GM12878 (cell line): ENCODE results near the gene ACOX1. TPM values are rescaled to one million over a fixed set of nuclear protein-coding genes. Genes with fewer than 3 reads are reported as not detected.
"Not testable (repeated sequence)": the region's sequence is repeated elsewhere in the genome, so short reads cannot be mapped to it uniquely, and the experiment has no call there.

ENCODE experiments used
- ATAC-seq: fragments of 200-7000 bp; cut with Tn5 transposase; 3 replicates; pipeline ENCODE4 v1.9.1; 2020; ENCODE audit warnings: mild to moderate bottlenecking, moderate library complexity
- BruUV-seq: library from RNA; stranded (reverse); fragments of 400-500 nt; replicated peaks from 2 replicates; lab custom pipeline; 2021; lab: Mats Ljungman, UMichigan
- CTCF ChIA-PET: fragments of 300-600 bp; sonication (Branson Sonifier 250); formaldehyde crosslinking; extraction: SDS; loops from one replicate; lab custom pipeline; 2021; ENCODE audit warnings: inconsistent platforms; lab: Yijun Ruan, JAX
- POLR2A ChIA-PET: fragments of 350-600 bp; formaldehyde crosslinking; extraction: SDS; loops from one replicate; lab custom pipeline; 2021; ENCODE audit warnings: inconsistent platforms; lab: Charles Lee
- RAD21 ChIA-PET: fragments of 300-600 bp; sonication (Branson Sonifier 250); formaldehyde crosslinking; loops from one replicate; lab custom pipeline; 2023; ENCODE audit warnings: antibody characterized with exemption; ENCODE audit not compliant: unreplicated experiment; lab: Charles Lee
- SMC1A ChIA-PET: fragments of 300-600 bp; sonication (Branson Sonifier 250); formaldehyde crosslinking; loops from one replicate; lab custom pipeline; 2023; ENCODE audit not compliant: unreplicated experiment, uncharacterized antibody; lab: Charles Lee
- DNase-seq: peaks from one replicate; pipeline ENCODE4 v3.0.0-alpha.2; 2011; ENCODE audit warnings: low read depth, low spot score
- FAIRE-seq: peaks from 3 replicates; lab custom pipeline; 2011; peaks lifted over from hg19 to GRCh38; lab: Jason Lieb, UNC
- H2AFZ ChIP-seq: 2 replicates; pipeline ENCODE4 v1.6.0; 2011; ENCODE audit warnings: low read depth, low read length, control low read depth; ENCODE audit not compliant: control insufficient read depth
- H3K27ac ChIP-seq: 2 replicates; pipeline ENCODE4 v1.5.1; 2011; ENCODE audit warnings: control low read depth; ENCODE audit not compliant: control insufficient read depth, insufficient read depth
- H3K27me3 ChIP-seq, 2 experiments: replicated peaks in 1 of 2; 2 replicates each; pipeline versions ENCODE4 v1.6.0 to v1.6.1; 2011; ENCODE audit warnings: low read length in 1 of 2; ENCODE audit not compliant: control insufficient read depth in 2 of 2, insufficient read depth in 2 of 2
- H3K36me3 ChIP-seq, 2 experiments: 2 replicates each; pipeline ENCODE4 v1.5.1; 2011; ENCODE audit warnings: low read length in 1 of 2; ENCODE audit not compliant: control insufficient read depth in 2 of 2, insufficient read depth in 2 of 2
- H3K4me1 ChIP-seq: 2 replicates; pipeline ENCODE4 v1.6.1; 2011; ENCODE audit warnings: mild to moderate bottlenecking, low read length, moderate library complexity, mixed read lengths; ENCODE audit not compliant: control insufficient read depth, insufficient read depth
- H3K4me2 ChIP-seq: 2 replicates; pipeline ENCODE4 v1.6.0; 2011; ENCODE audit warnings: control low read depth; ENCODE audit not compliant: control insufficient read depth, insufficient read depth
- H3K4me3 ChIP-seq: fragments of 200-600 bp; sonication (generic); 2 replicates; pipeline ENCODE4 v1.5.1; 2016
- H3K79me2 ChIP-seq: 2 replicates; pipeline ENCODE4 v1.6.0; 2011; ENCODE audit warnings: low read length; ENCODE audit not compliant: control insufficient read depth, insufficient read depth
- H3K9ac ChIP-seq: 2 replicates; pipeline ENCODE4 v1.8.0; 2011; ENCODE audit warnings: low read length, control low read depth, mixed read lengths; ENCODE audit not compliant: control insufficient read depth, insufficient read depth
- H3K9me3 ChIP-seq: replicated peaks from 3 replicates; pipeline ENCODE4 v1.5.1; 2011; ENCODE audit warnings: mild to moderate bottlenecking, low read length; ENCODE audit not compliant: control insufficient read depth, insufficient read depth
- H4K20me1 ChIP-seq: 2 replicates; pipeline ENCODE4 v1.6.0; 2011; ENCODE audit not compliant: control insufficient read depth, insufficient read depth
- ATF7 ChIP-seq: fragments of 450-650 bp; IDR thresholded peaks from 2 replicates; pipeline ENCODE4 v1.6.1; 2016; ENCODE audit warnings: low read depth, mild to moderate bottlenecking
- CBX5 ChIP-seq: sonication (generic); IDR thresholded peaks from 2 replicates; pipeline ENCODE4 v1.6.1; 2016; ENCODE audit warnings: low read depth, moderate library complexity, mild to moderate bottlenecking, inconsistent platforms
- FOXM1 ChIP-seq: IDR thresholded peaks from 2 replicates; pipeline ENCODE4 v1.6.1; 2012; ENCODE audit warnings: low read depth, mild to moderate bottlenecking, inconsistent platforms, low read length, moderate library complexity
- HDGF ChIP-seq: fragments of 450-650 bp; IDR thresholded peaks from 2 replicates; pipeline ENCODE4 v1.6.1; 2016; ENCODE audit warnings: antibody characterized with exemption
- MAX ChIP-seq: IDR thresholded peaks from 2 replicates; pipeline ENCODE4 v1.6.1; 2012; ENCODE audit warnings: low read depth, low read length, improper control_type of control experiment
- NR2C1 ChIP-seq: fragments of 450-650 bp; IDR thresholded peaks from 2 replicates; pipeline ENCODE4 v1.6.1; 2017; ENCODE audit warnings: antibody characterized with exemption, mild to moderate bottlenecking, moderate library complexity
- PAX8 ChIP-seq: fragments of 450-650 bp; IDR thresholded peaks from 2 replicates; pipeline ENCODE4 v1.6.1; 2017; ENCODE audit warnings: mild to moderate bottlenecking, moderate library complexity
- PRDM15 ChIP-seq: fragments of 450-650 bp; formaldehyde crosslinking; IDR thresholded peaks from 2 replicates; pipeline ENCODE4 v1.4.0; 2020; ENCODE audit warnings: mild to moderate bottlenecking, moderate library complexity
- ZBED1 ChIP-seq: IDR thresholded peaks from 2 replicates; pipeline ENCODE4 v1.6.1; 2016; ENCODE audit warnings: borderline replicate concordance
- WGBS: methylation state at CpG from one replicate; pipeline ENCODE4 v1.1.6; 2016; ENCODE audit warnings: low lambda C conversion rate; ENCODE audit not compliant: insufficient replicate concordance, insufficient coverage; ENCODE audit errors: missing lambda C conversion rate; 5-methylcytosine and 5-hydroxymethylcytosine counted together
- in situ Hi-C: fragments of 300-500 bp; cut with MboI; formaldehyde crosslinking; loops from 9 replicates; pipeline ENCODE4 v1.14.3; 2018; ENCODE audit warnings: mixed read lengths
- intact Hi-C: fragments of 100-400 bp; cut with micrococcal nuclease; formaldehyde crosslinking; loops from one replicate; pipeline ENCODE4 v1.14.2; 2022; ENCODE audit not compliant: unreplicated experiment
- polyA plus RNA-seq, 11 experiments: library from polyadenylated mRNA; depleted of rRNA in 4 of 11; unstranded in 6 of 11; stranded (reverse) in 5 of 11; fragments of >200 nt; fragmentation: Nextera tagmentation in 4 of 11; fragmentation: Illumina TruSeq in 1 of 11; extraction: Ambion mirVana in 4 of 11; extraction: Trizol in 1 of 11; gene quantifications; 1 replicate in 1 of 11; 2 replicates in 10 of 11; pipeline versions ENCODE4 v1.2.1 to v1.2.3, GENCODE V29; 2011 to 2016; ENCODE audit warnings: inconsistent platforms in 2 of 11, missing spikeins in 2 of 11, low read depth in 1 of 11
- total RNA-seq, 4 experiments: library from RNA; depleted of rRNA in 3 of 4; stranded (reverse); fragments of >200 nt in 3 of 4; fragmentation: Illumina TruSeq in 1 of 4; extraction: Trizol in 1 of 4; gene quantifications; 2 replicates each; pipeline versions ENCODE4 v1.2.1 to v1.2.3, GENCODE V29; 2013 to 2021
- TF ChIP-seq, protein P1 (sequence below): fragments of 450-650 bp; IDR thresholded peaks from 2 replicates; pipeline ENCODE4 v1.6.1; 2017; ENCODE audit warnings: mild to moderate bottlenecking, moderate library complexity

ACOX1 gene
- total and polyA plus RNA-seq, 10 of the 15 experiments (the other 5 are each of a cell fraction or from before 2014, with no cell fraction given), result 6.5 to 26.2 (median 21.6) TPM

DNA sequence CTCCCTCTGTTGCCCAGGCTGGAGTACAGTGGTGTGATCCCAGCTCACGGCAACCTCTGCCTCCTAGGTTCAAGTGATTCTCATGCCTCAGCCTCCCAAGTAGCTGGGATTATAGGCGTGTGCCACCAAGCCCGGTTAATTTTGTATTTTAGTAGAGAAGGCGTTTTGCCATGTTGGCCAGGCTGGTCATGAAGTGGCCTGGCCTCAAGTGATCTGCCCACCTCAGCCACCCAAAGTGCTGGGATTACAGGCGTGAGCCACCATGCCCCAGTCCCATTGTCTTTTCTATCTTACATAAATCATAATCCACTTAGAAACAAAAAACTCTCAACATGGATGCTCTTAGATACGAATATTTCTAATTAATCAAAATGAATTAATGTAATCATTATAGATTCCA is 3.8 kb downstream of the ACOX1 start:
- H2AFZ ChIP-seq, H3K9ac ChIP-seq, H3K27me3 ChIP-seq, ATAC-seq, H3K9me3 ChIP-seq, H4K20me1 ChIP-seq, in situ Hi-C loops, H3K4me2 ChIP-seq, SMC1A ChIA-PET, H3K36me3 ChIP-seq, RAD21 ChIA-PET, intact Hi-C loops, POLR2A ChIA-PET, H3K4me3 ChIP-seq, H3K4me1 ChIP-seq, BruUV-seq, FAIRE-seq, H3K27ac ChIP-seq, CTCF ChIA-PET, DNase-seq: not testable (repeated sequence)
- H3K79me2 ChIP-seq, result peaks cover 14% of the 10 kb centered on the region
- WGBS, result 88% methylated on average over 6 of the region's 6 CpGs

GRCh38 chr17:75970626-75971025 is 8.3 kb downstream of the ACOX1 start:
- FAIRE-seq (no peak), ATAC-seq (no peak), DNase-seq (no peak)
- ChIA-PET RAD21 (interaction anchor here (0.5 kb wide), 1 partner anchor 55 kb away, joined by 3 read pairs; no protein-coding TSS in a partner anchor), SMC1A (interaction anchor here (1.0 kb wide), 1 partner anchor 33 kb away, joined by 3 read pairs; no protein-coding TSS in a partner anchor), CTCF (interaction anchor here (1.3 kb wide), 2 partner anchors 9 to 11 kb away, joined by 3 to 4 read pairs; no protein-coding TSS in a partner anchor), POLR2A (interaction anchor here (0.7 kb wide), 1 partner anchor 299 kb away, joined by 4 read pairs; no protein-coding TSS in a partner anchor)
- Histone ChIP-seq H3K4me2 (no peak overlapping the region), H3K9ac (no peak overlapping the region), H2AFZ (no peak overlapping the region), H3K4me3 (no peak overlapping the region), H3K79me2 (no peaks in the 10 kb centered on the region), H3K27ac (no peak overlapping the region), H3K27me3 (no peaks in the 10 kb centered on the region), H4K20me1 (no peaks in the 10 kb centered on the region), H3K9me3 (no peaks in the 10 kb centered on the region), H3K36me3 (no peaks in the 10 kb centered on the region), H3K4me1 (no peaks in the 10 kb centered on the region)
- intact Hi-C loops (no loop called here), in situ Hi-C loops (no loop called here)
- 97% methylated on average over 7 of the region's 7 CpGs for WGBS
- no TSS peak for BruUV-seq
- no peak for TF ChIP-seq HDGF
- no peak for TF ChIP-seq NR2C1
- no peak for TF ChIP-seq ATF7
- TF ChIP-seq PRDM15 (CRISPR knock-in tag), result no peak
- TF ChIP-seq, protein P1, sequence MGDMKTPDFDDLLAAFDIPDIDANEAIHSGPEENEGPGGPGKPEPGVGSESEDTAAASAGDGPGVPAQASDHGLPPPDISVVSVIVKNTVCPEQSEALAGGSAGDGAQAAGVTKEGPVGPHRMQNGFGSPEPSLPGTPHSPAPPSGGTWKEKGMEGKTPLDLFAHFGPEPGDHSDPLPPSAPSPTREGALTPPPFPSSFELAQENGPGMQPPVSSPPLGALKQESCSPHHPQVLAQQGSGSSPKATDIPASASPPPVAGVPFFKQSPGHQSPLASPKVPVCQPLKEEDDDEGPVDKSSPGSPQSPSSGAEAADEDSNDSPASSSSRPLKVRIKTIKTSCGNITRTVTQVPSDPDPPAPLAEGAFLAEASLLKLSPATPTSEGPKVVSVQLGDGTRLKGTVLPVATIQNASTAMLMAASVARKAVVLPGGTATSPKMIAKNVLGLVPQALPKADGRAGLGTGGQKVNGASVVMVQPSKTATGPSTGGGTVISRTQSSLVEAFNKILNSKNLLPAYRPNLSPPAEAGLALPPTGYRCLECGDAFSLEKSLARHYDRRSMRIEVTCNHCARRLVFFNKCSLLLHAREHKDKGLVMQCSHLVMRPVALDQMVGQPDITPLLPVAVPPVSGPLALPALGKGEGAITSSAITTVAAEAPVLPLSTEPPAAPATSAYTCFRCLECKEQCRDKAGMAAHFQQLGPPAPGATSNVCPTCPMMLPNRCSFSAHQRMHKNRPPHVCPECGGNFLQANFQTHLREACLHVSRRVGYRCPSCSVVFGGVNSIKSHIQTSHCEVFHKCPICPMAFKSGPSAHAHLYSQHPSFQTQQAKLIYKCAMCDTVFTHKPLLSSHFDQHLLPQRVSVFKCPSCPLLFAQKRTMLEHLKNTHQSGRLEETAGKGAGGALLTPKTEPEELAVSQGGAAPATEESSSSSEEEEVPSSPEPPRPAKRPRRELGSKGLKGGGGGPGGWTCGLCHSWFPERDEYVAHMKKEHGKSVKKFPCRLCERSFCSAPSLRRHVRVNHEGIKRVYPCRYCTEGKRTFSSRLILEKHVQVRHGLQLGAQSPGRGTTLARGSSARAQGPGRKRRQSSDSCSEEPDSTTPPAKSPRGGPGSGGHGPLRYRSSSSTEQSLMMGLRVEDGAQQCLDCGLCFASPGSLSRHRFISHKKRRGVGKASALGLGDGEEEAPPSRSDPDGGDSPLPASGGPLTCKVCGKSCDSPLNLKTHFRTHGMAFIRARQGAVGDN, result no peak
- TF ChIP-seq MAX, result no peak
- TF ChIP-seq CBX5, result no peak
- TF ChIP-seq PAX8, result no peak
- no peak for TF ChIP-seq ZBED1
- no peak for TF ChIP-seq FOXM1
